KMS-11 (cell line): Measurements from ENCODE around the gene AKR1B15.

Experiments
- H2AFZ ChIP-seq: fragments of 200-600 bp; sonication (generic); 2 replicates; pipeline ENCODE4 v1.6.1; 2016; ENCODE audit warnings: antibody characterized with exemption, mixed run types, low read depth
- H3K27ac ChIP-seq: fragments of 200-600 bp; sonication (generic); 2 replicates; pipeline ENCODE4 v1.6.1; 2016; ENCODE audit warnings: mild to moderate bottlenecking, mixed run types
- H3K27me3 ChIP-seq: fragments of 200-600 bp; sonication (generic); 2 replicates; pipeline ENCODE4 v1.6.1; 2017; ENCODE audit warnings: mild to moderate bottlenecking, low read depth, mixed run types, moderate library complexity; ENCODE audit not compliant: insufficient read depth
- H3K36me3 ChIP-seq: fragments of 200-600 bp; sonication (generic); 2 replicates; pipeline ENCODE4 v1.6.1; 2017; ENCODE audit warnings: mild to moderate bottlenecking, mixed run types; ENCODE audit not compliant: insufficient read depth
- H3K4me1 ChIP-seq: fragments of 200-600 bp; sonication (generic); 2 replicates; pipeline ENCODE4 v1.6.1; 2016; ENCODE audit warnings: mild to moderate bottlenecking, low read depth, mixed run types; ENCODE audit not compliant: poor library complexity, severe bottlenecking
- H3K4me2 ChIP-seq: fragments of 200-600 bp; sonication (generic); 2 replicates; pipeline ENCODE4 v1.7.0; 2016; ENCODE audit warnings: mild to moderate bottlenecking, mixed run types
- H3K4me3 ChIP-seq: fragments of 200-600 bp; sonication (generic); IDR thresholded peaks from 2 replicates; pipeline ENCODE4 v1.6.1; 2017; ENCODE audit warnings: low read depth, low read length, mixed read lengths; ENCODE audit not compliant: insufficient read depth
- H3K79me2 ChIP-seq: fragments of 200-600 bp; sonication (generic); 2 replicates; pipeline ENCODE4 v1.6.1; 2016; ENCODE audit warnings: low read depth, mixed run types; ENCODE audit not compliant: insufficient read depth
- H3K9ac ChIP-seq: fragments of 200-600 bp; sonication (generic); 2 replicates; pipeline ENCODE4 v1.6.1; 2016; ENCODE audit warnings: mild to moderate bottlenecking, mixed run types
- H4K20me1 ChIP-seq: fragments of 200-600 bp; sonication (generic); 2 replicates; pipeline ENCODE4 v1.6.1; 2016; ENCODE audit warnings: mild to moderate bottlenecking, mixed run types; ENCODE audit not compliant: insufficient read depth
- TF ChIP-seq, protein P1 (sequence below): fragments of 200-600 bp; sonication (generic); conservative IDR thresholded peaks from 2 replicates; pipeline ENCODE4 v1.6.1; 2017; ENCODE audit warnings: low read depth, mild to moderate bottlenecking, antibody characterized with exemption, low read length, moderate library complexity, mixed read lengths

Gene AKR1B15

DNA sequence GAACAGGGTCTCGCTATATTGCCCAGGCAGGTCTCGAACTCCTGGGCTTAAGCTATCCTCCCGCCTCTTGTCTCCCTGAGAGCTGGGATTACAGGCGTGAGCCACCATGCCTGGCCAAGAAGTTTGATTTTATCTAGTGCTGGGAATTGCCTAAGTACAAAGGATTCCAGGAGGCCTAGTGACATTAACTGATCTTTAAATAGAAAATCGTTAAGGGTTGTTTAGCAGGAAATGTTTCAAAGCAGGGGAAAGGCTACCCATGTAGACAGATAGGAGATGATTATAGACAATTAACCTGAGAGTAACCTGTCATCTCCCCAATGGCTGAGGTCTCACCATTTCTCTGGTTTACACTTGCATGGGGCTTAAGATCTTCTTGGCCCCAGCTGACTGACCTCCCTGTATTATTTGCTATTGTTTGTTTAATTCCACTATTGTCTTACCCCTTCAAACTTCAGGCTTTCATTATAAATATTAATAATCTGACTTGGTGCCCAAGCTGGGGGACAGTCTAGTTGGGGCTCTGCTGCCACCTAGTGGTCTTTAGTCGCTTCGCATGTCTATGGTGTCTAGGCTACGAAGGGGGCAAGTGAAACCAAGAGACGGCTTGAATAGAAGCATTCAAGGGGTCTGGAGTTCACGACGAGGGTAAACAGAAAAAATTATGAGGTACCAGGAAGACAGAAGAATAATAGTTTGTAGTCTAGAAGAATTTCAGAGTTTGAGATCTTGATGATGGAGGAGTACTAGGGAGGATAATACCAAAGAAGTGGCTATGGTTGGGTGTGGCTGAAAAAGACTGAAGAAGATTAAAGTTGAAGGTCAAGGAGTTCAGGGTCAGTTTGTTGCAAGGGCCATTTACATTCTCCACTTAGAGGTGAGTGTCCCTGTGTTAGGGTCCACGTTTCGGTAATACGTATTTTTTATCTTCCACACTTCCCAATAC lies 57.3 kb downstream of the AKR1B15 start:
- Histone ChIP-seq H3K9ac (no peak overlapping the region), H3K27me3 (no peaks in the 10 kb centered on the region), H3K4me2 (peak overlapping the region; percentile 1; the same call in 1 of the 2 replicates), H2AFZ (peak overlapping the region; percentile 11; the same call in 1 of the 2 replicates), H4K20me1 (no peaks in the 10 kb centered on the region), H3K4me1 (no peaks in the 10 kb centered on the region), H3K27ac (no peak overlapping the region), H3K36me3 (no peaks in the 10 kb centered on the region), H3K4me3 (no peak overlapping the region), H3K79me2 (no peaks in the 10 kb centered on the region)
- TF ChIP-seq, protein P1, sequence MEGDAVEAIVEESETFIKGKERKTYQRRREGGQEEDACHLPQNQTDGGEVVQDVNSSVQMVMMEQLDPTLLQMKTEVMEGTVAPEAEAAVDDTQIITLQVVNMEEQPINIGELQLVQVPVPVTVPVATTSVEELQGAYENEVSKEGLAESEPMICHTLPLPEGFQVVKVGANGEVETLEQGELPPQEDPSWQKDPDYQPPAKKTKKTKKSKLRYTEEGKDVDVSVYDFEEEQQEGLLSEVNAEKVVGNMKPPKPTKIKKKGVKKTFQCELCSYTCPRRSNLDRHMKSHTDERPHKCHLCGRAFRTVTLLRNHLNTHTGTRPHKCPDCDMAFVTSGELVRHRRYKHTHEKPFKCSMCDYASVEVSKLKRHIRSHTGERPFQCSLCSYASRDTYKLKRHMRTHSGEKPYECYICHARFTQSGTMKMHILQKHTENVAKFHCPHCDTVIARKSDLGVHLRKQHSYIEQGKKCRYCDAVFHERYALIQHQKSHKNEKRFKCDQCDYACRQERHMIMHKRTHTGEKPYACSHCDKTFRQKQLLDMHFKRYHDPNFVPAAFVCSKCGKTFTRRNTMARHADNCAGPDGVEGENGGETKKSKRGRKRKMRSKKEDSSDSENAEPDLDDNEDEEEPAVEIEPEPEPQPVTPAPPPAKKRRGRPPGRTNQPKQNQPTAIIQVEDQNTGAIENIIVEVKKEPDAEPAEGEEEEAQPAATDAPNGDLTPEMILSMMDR, result peak; percentile 100

DNA sequence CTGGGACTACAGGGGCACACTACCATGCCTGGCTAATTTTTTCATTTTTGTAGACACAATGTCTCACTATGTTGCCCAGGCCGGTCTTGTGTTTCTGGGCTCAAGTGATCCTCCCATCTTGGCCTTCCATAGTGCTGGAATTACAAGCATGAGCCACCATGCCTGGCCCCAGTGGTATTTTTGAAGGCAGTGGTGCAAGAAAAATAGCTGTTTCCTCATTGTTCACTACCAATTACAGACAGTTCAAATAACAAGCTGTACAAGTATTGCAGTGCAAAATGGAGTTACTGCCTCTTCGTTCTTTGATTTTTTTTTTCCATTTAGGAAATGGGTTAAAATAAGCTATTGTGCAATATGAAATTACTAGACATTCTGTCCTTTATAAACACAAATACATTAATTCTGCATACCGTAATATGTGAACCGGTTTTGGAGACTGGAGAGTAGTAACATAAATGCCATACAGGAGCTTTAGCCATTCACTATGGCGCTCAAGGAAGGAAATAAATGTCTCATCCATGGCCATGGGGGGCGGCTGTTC lies 62.8 kb downstream of the AKR1B15 start:
- H3K27me3 ChIP-seq, result no peaks in the 10 kb centered on the region
- H3K9ac ChIP-seq, result no peak overlapping the region
- no peak overlapping the region for H3K4me3 ChIP-seq
- no peaks in the 10 kb centered on the region for H3K79me2 ChIP-seq
- no peaks in the 10 kb centered on the region for H3K4me1 ChIP-seq
- TF ChIP-seq, protein P1, result no peak
- no peaks in the 10 kb centered on the region for H3K36me3 ChIP-seq
- H3K27ac ChIP-seq, result no peak overlapping the region
- no peak overlapping the region for H2AFZ ChIP-seq
- H3K4me2 ChIP-seq, result no peak overlapping the region
- no peaks in the 10 kb centered on the region for H4K20me1 ChIP-seq

- Histone ChIP-seq H3K4me3 (no peak overlapping the region), H3K4me2 (no peak overlapping the region), H3K27ac (no peak overlapping the region), H3K36me3 (no peaks in the 10 kb centered on the region), H4K20me1 (no peaks in the 10 kb centered on the region), H2AFZ (no peak overlapping the region), H3K9ac (no peak overlapping the region), H3K4me1 (no peaks in the 10 kb centered on the region), H3K79me2 (no peaks in the 10 kb centered on the region), H3K27me3 (no peaks in the 10 kb centered on the region)
- TF ChIP-seq, protein P1, result no peak
Measured at GRCh38 chr7:134612197-134612596, 63.3 kb downstream of the AKR1B15 start.

- Histone ChIP-seq H3K27me3 (no peaks in the 10 kb centered on the region), H3K4me1 (peaks cover 9% of the 10 kb centered on the region), H3K4me3 (no peak overlapping the region), H3K36me3 (no peaks in the 10 kb centered on the region), H3K9ac (no peak overlapping the region), H3K4me2 (no peak overlapping the region), H4K20me1 (no peaks in the 10 kb centered on the region), H2AFZ (no peak overlapping the region), H3K79me2 (no peaks in the 10 kb centered on the region), H3K27ac (no peak overlapping the region)
- TF ChIP-seq, protein P1, result no peak
Measured at GRCh38 chr7:134613623-134614347, 64.9 kb downstream of the AKR1B15 start.
